Urinary bladder (tissue), 4 donors: Measurements from ENCODE around the gene SIL1. TPM values are rescaled to one million over a fixed set of nuclear protein-coding genes. Genes with fewer than 3 reads are reported as not detected.
"Not testable (repeated sequence)": the region's sequence is repeated elsewhere in the genome, so short reads cannot be mapped to it uniquely, and the experiment has no call there.

Experiments used
- DNase-seq: peaks from one replicate; pipeline ENCODE4 v3.0.0-alpha.2; 2015; ENCODE audit errors: extremely low spot score
- H3K27ac ChIP-seq: one replicate; pipeline ENCODE4 v1.5.1; 2013; ENCODE audit warnings: low read depth, mild to moderate bottlenecking, moderate library complexity
- H3K36me3 ChIP-seq: one replicate; pipeline ENCODE4 v1.6.1; 2013; ENCODE audit warnings: mild to moderate bottlenecking, moderate library complexity; ENCODE audit not compliant: insufficient read depth
- H3K4me1 ChIP-seq: one replicate; pipeline ENCODE4 v1.6.1; 2013; ENCODE audit warnings: mild to moderate bottlenecking, moderate library complexity; ENCODE audit not compliant: insufficient read depth
- H3K4me3 ChIP-seq: one replicate; pipeline ENCODE4 v1.5.1; 2013; ENCODE audit warnings: low read depth, low read length
- WGBS: extraction: QIAGEN DNeasy Blood & Tissue Kit; methylation state at CpG from one replicate; pipeline ENCODE4 v1.1.7; 2013; 5-methylcytosine and 5-hydroxymethylcytosine counted together
- polyA plus RNA-seq: library from polyadenylated mRNA; stranded (reverse); fragments of 200-250 nt; gene quantifications from one replicate; pipeline ENCODE4 v1.2.3, GENCODE V29; 2013
- total RNA-seq: library from RNA; depleted of rRNA; stranded (reverse); fragments of >200 nt; gene quantifications from one replicate; pipeline ENCODE4 v1.2.3, GENCODE V29; 2014
- donor health status: healthy with polysubstance abuse.
- donor health status: healthy.

SIL1 gene
- total and polyA plus RNA-seq, 2 donors, result 31.5 to 49.8 TPM

DNA sequence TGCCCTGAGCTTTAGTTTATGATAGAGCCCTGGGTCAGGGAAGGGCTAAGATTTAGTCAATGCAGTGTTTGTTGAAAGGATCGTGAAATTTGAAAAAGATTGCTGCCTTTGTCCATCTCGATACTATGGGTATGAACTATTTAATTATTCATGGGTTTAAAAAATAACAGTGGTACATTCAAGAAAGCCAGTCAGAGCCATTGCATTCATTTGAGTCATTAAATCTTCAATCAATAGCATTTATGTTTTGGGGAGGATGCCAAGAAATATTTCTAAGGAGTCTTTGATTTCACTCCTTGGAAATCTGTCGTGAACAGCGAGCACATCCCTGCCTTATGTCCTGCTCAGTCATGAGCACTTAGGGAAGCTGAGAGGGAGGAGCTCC lies 268.6 kb downstream of the SIL1 start:
- Histone ChIP-seq H3K27ac (no peak overlapping the region), H3K4me1 (no peaks in the 10 kb centered on the region), H3K36me3 (peaks cover 10% of the 10 kb centered on the region), H3K4me3 (no peak overlapping the region)
- 82% methylated on average over 4 of the region's 4 CpGs for WGBS
- no peak for DNase-seq

DNA sequence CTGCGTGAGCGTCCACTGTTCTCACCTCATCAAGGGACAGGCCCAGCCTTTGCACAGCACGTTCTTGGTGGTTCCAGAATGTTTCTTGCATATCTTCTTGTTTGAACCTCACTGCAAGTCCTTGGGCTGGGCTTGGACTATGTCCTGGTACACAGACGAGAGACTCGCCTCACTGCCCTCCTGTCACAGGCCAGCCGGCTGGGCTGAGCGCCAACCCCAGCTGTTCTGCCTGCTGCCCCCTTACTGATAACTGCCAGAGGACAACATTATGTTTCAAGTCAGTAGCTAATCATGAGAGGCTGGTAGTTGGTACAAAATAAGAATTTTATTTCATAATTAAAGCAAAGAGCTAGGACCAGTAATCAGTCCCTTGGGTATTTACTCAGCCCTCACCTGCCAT lies 270.2 kb downstream of the SIL1 start:
- no peak overlapping the region for H3K27ac ChIP-seq
- H3K4me3 ChIP-seq, result no peak overlapping the region
- H3K4me1 ChIP-seq, result no peaks in the 10 kb centered on the region
- 51% methylated on average over 7 of the region's 7 CpGs for WGBS
- no peak for DNase-seq
- peaks cover 7% of the 10 kb centered on the region for H3K36me3 ChIP-seq

DNA sequence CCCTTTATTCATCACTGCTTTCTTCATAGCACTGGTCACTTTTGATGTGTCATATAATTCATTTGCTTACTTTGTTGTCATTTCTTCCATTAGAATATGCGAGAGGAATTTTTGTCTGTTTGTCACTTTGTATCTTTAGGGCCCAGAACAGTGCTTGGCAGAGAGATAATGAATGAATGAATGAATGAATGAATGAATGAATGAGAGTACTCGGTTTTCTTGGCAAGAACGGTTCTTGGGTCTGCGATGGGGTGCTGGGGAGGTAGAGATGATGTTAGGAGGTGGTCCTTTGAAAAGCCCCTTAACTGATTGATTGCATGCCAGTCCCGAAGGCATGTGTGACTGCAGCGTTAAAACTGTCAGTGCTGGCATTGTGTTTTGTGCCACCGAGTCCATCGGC lies 270.6 kb downstream of the SIL1 start:
- peaks cover 7% of the 10 kb centered on the region for H3K36me3 ChIP-seq
- no peak overlapping the region for H3K4me3 ChIP-seq
- H3K4me1 ChIP-seq, result no peaks in the 10 kb centered on the region
- DNase-seq, result no peak
- WGBS, result 79% methylated on average over 8 of the region's 8 CpGs
- H3K27ac ChIP-seq, result no peak overlapping the region

DNA sequence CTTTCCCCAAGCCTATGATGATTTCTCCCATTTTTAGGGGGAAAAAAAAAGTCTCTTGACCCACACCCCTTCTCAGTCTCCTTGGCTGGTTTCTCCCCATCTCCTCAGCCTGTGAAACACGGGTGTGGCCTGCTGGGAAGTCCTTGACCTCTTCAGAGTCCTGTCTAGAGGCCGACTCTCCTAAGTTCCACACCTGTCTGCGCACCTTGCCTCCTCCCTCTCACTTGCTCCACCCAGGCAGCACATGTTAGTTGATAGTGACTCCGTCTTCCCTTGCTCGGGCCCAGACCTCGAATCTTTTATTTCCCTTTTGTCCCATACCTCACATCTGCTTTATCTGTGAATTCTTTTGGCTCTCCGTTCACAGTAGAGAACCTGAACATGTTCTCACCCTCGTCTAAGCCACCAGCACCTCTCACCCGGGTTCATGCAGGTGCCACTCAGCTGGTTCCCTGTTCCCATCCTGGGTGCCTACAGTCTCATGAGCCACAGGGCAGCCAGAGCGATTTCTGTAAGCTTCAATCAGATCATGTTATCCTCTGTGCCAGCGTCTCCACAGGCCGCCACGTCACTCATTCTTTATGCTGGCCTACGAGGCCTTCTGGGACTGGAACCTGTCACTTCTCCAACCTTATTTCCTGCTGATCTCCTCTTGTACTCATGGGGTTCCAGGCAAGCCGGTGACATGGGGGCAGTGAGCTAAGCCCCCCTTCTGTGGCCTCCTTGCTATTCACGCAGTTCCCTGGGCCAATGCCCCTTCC lies 271.3 kb downstream of the SIL1 start:
- Histone ChIP-seq H3K4me1 (no peaks in the 10 kb centered on the region), H3K4me3 (no peak overlapping the region), H3K36me3 (peaks cover 7% of the 10 kb centered on the region), H3K27ac (no peak overlapping the region)
- 93% methylated on average over 16 of the region's 16 CpGs for WGBS
- DNase-seq, result no peak

DNA sequence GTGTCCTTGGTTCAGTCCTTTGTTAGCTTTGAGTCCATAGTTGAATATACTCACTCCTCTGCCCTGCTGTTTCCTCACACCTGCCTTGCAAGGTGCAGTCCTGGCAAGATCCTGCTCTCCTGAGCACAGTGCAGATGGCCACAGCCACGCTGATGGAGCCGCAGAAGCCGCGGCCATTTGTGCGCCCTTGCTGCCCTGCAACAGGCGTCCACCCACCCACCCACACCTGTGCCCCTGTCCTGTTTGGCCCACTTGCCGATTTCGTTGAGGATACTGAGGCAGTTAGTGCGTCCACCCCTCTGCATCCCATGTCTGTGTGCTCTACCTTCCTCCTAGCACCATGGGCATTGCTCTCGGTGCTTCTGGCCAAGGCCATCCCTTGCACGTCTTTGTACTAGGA lies 271.9 kb downstream of the SIL1 start:
- Histone ChIP-seq H3K27ac (no peak overlapping the region), H3K4me1 (no peaks in the 10 kb centered on the region), H3K4me3 (no peak overlapping the region), H3K36me3 (peaks cover 7% of the 10 kb centered on the region)
- DNase-seq, result no peak
- 91% methylated on average over 11 of the region's 11 CpGs for WGBS

DNA sequence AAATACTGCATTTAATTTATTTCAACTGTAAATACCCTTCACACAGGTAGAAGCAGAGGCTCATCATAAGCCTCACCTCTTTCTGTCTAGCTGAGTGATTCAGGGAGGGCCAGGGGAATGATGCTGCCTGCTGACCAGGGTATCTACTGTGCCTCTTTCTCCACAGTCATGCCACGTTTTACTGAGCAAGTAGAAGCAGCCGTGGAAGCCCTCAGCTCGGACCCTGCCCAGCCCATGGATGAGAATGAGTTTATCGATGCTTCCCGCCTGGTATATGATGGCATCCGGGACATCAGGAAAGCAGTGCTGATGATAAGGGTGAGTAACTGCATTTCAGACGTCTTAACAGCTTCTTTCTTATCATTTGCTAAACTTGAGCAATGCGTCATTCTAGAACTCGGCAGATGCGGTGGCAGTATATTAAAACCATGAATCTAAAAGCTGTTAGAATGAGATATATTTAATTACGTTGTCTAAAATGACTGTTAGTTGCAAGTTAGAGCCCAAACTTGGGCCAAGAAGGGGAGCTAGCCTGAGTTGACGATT lies 273.0 kb downstream of the SIL1 start:
- peaks cover 7% of the 10 kb centered on the region for H3K36me3 ChIP-seq
- H3K4me1 ChIP-seq, result no peaks in the 10 kb centered on the region
- H3K4me3 ChIP-seq, result no peak overlapping the region
- no peak for DNase-seq
- WGBS, result 89% methylated on average over 12 of the region's 12 CpGs
- H3K27ac ChIP-seq, result no peak overlapping the region

DNA sequence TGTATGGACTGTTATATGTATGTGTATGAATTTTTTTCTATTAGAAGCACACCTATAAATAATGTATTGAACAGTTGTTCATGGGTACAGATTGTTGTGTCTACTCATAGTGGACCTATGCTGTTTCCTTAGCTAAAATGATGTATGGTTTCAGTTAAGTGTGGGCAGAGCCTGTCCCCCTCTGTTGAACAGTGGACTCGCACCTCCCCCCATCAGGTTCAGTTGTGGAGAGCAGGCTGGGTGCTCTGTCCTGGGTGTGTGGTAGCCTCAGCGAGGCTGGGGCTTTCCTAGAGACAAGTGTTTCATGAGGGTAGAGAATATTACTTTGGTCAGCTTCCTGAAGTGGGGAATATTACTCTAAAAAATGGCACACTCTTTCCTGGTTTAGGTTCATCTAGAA lies 275.7 kb downstream of the SIL1 start:
- H3K4me3 ChIP-seq, result no peak overlapping the region
- H3K36me3 ChIP-seq, result peaks cover 7% of the 10 kb centered on the region
- no peak overlapping the region for H3K27ac ChIP-seq
- 97% methylated on average over 2 of the region's 2 CpGs for WGBS
- H3K4me1 ChIP-seq, result no peaks in the 10 kb centered on the region
- no peak for DNase-seq

DNA sequence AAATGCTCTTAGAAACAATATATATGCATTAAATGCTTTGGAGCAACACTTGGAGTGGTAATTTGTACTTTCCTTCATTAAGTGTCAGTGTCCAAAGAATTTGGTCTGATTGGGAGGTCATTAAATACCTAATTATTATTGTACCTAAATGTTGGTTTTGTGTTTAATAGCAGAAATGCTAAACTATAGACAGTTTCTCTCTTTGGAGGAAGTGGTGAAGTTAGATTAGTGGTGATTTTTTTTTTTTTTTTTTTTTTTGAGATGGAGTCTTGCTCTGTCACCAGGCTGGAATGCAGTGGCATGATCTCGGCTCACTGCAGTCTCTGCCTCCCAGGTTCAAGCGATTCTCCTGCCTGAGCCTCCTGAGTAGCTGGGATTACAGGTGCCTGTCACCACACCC lies 276.8 kb downstream of the SIL1 start:
- not testable (repeated sequence) for DNase-seq, H3K36me3 ChIP-seq, H3K4me1 ChIP-seq, H3K4me3 ChIP-seq, H3K27ac ChIP-seq
- 95% methylated on average over 2 of the region's 2 CpGs for WGBS

DNA sequence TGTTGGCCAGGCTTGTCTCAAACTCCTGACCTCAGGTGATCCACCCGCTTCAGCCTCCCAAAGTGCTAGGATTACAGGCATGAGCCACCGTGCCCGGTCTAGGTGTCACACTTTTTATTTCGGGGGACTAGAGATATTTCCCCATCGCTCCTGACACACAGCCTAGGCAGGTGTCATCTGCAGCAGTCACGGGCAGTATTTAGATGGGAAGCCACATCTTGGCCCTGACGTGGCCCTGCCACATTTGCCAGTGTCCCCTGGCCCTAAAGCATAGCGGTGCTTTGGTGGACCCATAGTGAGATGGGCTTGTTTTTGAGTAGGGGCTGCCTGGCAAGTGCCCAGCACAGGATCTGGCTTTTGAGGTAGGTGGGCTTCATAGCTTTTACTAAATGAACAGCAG lies 278.0 kb downstream of the SIL1 start:
- 85% methylated on average over 8 of the region's 8 CpGs for WGBS
- no peak for DNase-seq
- Histone ChIP-seq H3K4me1 (no peaks in the 10 kb centered on the region), H3K4me3 (no peak overlapping the region), H3K36me3 (peaks cover 3% of the 10 kb centered on the region), H3K27ac (no peak overlapping the region)

DNA sequence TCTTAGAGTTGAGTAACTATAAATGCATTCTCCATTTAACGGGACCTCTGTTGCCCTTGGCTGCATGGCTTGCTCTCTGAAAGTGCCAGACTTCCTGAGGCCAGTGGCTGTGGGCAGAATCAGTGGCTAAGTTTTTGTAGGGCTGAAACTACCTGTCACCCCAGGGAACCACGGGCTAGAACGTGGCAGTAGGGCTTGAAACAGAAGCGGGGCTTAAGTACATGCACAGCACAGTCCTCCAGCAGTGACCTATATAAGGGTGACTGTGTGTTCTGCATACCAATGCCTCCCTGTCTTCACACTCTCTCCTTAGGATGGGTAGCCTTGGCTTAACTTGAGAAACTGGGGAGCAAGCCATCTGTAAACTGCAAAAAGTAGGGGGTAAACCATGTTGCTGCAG lies 279.5 kb downstream of the SIL1 start:
- 64% methylated on average over 4 of the region's 4 CpGs for WGBS
- Histone ChIP-seq H3K4me3 (no peak overlapping the region), H3K36me3 (no peaks in the 10 kb centered on the region), H3K4me1 (no peaks in the 10 kb centered on the region), H3K27ac (no peak overlapping the region)
- no peak for DNase-seq

DNA sequence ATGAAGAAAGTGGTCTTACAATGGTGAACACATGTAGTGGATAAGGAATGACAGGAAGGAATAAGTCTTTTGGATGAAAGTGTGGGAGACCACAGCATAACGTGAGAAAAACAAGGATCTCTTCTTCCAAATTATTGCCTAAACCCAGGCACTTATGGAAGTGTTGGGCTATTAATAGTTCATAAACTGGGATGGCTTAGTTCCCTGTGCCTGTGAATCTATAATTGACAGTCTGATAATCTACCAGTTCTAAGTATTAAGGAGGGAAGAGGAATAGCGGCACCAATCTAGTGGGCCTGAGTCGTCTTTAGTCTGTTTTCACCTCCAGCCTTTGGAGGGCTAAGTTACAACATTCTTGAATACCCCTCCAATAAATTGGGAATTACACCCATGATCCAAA lies 283.8 kb downstream of the SIL1 start:
- Histone ChIP-seq H3K4me3 (no peak overlapping the region), H3K4me1 (no peaks in the 10 kb centered on the region), H3K27ac (no peak overlapping the region), H3K36me3 (no peaks in the 10 kb centered on the region)
- no peak for DNase-seq
- 89% methylated on average over 3 of the region's 3 CpGs for WGBS

DNA sequence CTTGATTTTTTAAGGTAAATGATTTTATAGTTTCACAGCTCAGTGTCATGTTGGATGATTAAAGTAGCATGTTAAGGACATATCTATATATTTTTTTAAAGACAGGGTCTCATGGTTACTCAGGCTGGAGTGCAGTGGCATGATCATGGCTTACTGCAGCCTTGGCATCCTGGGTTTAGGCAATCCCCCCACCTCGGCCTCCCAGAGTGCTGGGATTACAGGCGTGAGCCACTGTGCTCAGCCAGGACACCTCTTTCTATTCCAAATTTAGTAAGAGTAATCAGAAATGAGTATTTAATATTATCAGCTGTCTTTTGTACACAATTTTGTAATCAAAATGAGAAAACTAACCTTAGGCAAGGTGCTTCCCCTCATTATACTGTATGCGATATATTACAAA lies 284.4 kb downstream of the SIL1 start:
- no peaks in the 10 kb centered on the region for H3K36me3 ChIP-seq
- DNase-seq, result no peak
- no peak overlapping the region for H3K4me3 ChIP-seq
- H3K27ac ChIP-seq, result no peak overlapping the region
- 93% methylated on average over 3 of the region's 3 CpGs for WGBS
- no peaks in the 10 kb centered on the region for H3K4me1 ChIP-seq

DNA sequence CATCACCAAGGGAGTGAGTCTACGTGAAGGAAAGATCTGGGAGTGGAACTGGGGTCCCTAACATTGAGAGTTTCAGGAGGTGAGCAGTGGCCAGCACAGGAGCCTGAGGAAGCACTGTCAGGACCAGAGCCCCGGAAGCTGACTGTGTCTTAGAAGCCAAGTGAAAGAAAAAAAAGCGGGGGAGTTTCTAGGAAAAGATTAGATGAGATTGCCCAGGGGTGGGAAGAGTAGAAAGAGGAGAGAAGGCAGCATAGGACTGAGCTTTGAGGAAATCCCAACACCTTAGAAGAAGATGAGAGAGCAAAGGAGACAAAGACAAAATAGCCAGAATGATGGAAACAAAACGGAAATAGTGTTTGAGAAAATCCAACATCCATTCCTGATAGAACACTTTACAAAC lies 286.1 kb downstream of the SIL1 start:
- Histone ChIP-seq H3K27ac (no peak overlapping the region), H3K4me3 (no peak overlapping the region), H3K36me3 (no peaks in the 10 kb centered on the region), H3K4me1 (no peaks in the 10 kb centered on the region)
- WGBS, result 74% methylated on average over 4 of the region's 4 CpGs
- DNase-seq, result no peak

DNA sequence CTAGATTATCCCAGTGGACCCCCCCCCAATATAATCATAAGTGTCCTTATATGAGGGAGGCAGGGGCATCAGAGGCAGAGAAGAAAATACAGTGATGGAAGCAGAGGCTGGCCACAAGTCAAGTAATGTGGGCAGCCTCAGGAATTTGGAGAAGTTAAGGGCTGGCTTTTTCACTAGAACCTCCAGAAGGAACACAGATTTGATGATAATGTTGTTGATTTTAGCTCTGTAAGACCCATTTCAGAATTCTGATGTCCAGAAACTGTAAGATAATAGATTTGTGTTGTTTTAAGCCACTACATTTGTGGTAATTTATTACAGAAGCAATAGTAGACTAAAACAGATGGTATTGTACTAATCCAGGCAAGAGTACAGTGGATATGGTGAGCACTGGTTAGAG lies 286.7 kb downstream of the SIL1 start:
- no peak for DNase-seq
- Histone ChIP-seq H3K36me3 (peaks cover 2% of the 10 kb centered on the region), H3K4me3 (no peak overlapping the region), H3K27ac (no peak overlapping the region), H3K4me1 (no peaks in the 10 kb centered on the region)
